CD4-positive, alpha-beta T cell treated with Interleukin-15 for 1 hour (primary cell): ENCODE data around the gene FAM180A.

ENCODE experiments used
- DNase-seq: peaks from one replicate; pipeline ENCODE4 v3.0.0-alpha.2; 2020

FAM180A gene

GRCh38 chr7:135771051-135771450, 22.4 kb upstream of the FAM180A start:
- DNase-seq, result no peak

- DNase-seq, result no peak
Observed at GRCh38 chr7:135770139-135770710, 21.6 kb upstream of the FAM180A start.

GRCh38 chr7:135769005-135769802, 20.6 kb upstream of the FAM180A start:
- no peak for DNase-seq

GRCh38 chr7:135768467-135768866, 19.9 kb upstream of the FAM180A start:
- no peak for DNase-seq

GRCh38 chr7:135768064-135768463, 19.5 kb upstream of the FAM180A start:
- no peak for DNase-seq

GRCh38 chr7:135763261-135763660, 14.6 kb upstream of the FAM180A start:
- DNase-seq, result no peak

- DNase-seq, result no peak
Observed at GRCh38 chr7:135761751-135762488, 13.3 kb upstream of the FAM180A start.

- DNase-seq, result no peak
Observed at GRCh38 chr7:135759532-135759931, 10.9 kb upstream of the FAM180A start.

GRCh38 chr7:135758531-135758932, 9.9 kb upstream of the FAM180A start:
- no peak for DNase-seq

- no peak for DNase-seq
Observed at GRCh38 chr7:135757719-135758411, 9.3 kb upstream of the FAM180A start.

GRCh38 chr7:135756191-135756590, 7.6 kb upstream of the FAM180A start:
- no peak for DNase-seq

- DNase-seq, result no peak
Observed at GRCh38 chr7:135755351-135755753, 6.7 kb upstream of the FAM180A start.

GRCh38 chr7:135753616-135754413, 5.2 kb upstream of the FAM180A start:
- no peak for DNase-seq

- no peak for DNase-seq
Observed at GRCh38 chr7:135747366-135747765, 1.2 kb downstream of the FAM180A start.

GRCh38 chr7:135745703-135746312, 2.8 kb downstream of the FAM180A start:
- no peak for DNase-seq

GRCh38 chr7:135744938-135745702, 3.5 kb downstream of the FAM180A start:
- no peak for DNase-seq

- no peak for DNase-seq
Observed at GRCh38 chr7:135743907-135744731, 4.5 kb downstream of the FAM180A start.

- no peak for DNase-seq
Observed at GRCh38 chr7:135742371-135742770, 6.2 kb downstream of the FAM180A start.

GRCh38 chr7:135741905-135742304, 6.7 kb downstream of the FAM180A start:
- DNase-seq, result no peak

- DNase-seq, result no peak
Observed at GRCh38 chr7:135740889-135741288, 7.7 kb downstream of the FAM180A start.
